Upper lobe of right lung (tissue), 1 donor: ENCODE results near the gene BDH1. TPM values are rescaled to one million over a fixed set of nuclear protein-coding genes. Genes with fewer than 3 reads are reported as not detected.

Experiments used
- ATAC-seq: fragments of 200-7000 bp; cut with Tn5 transposase; one replicate; pipeline ENCODE4 v1.9.1; 2020; ENCODE audit warnings: mild to moderate bottlenecking, moderate library complexity
- DNase-seq: peaks from one replicate; pipeline ENCODE4 v3.0.0-alpha.2; 2020
- H3K27ac ChIP-seq: fragments of 200-600 bp; one replicate; pipeline ENCODE4 v1.8.0; 2022
- H3K27me3 ChIP-seq: fragments of 200-600 bp; one replicate; pipeline ENCODE4 v1.8.0; 2022; ENCODE audit warnings: mild to moderate bottlenecking
- H3K36me3 ChIP-seq: fragments of 200-600 bp; one replicate; pipeline ENCODE4 v1.8.0; 2022
- H3K4me1 ChIP-seq: fragments of 200-600 bp; one replicate; pipeline ENCODE4 v1.8.0; 2022
- H3K4me3 ChIP-seq: fragments of 200-600 bp; one replicate; pipeline ENCODE4 v1.8.0; 2022; ENCODE audit warnings: mild to moderate bottlenecking
- H3K9me3 ChIP-seq: fragments of 200-600 bp; one replicate; pipeline ENCODE4 v1.8.0; 2022
- intact Hi-C: fragments of 100-400 bp; cut with DNase I; formaldehyde crosslinking; loops from one replicate; pipeline ENCODE4 v1.11.0; 2022
- total RNA-seq: library from RNA; stranded (reverse); fragmentation: NEBNext Ultra II Directional; extraction: Animal tissue kit (Norgen Biotek cat#: 25700); gene quantifications from one replicate; pipeline ENCODE4 v1.2.1, GENCODE V29; 2021
- TF ChIP-seq, protein P1 (sequence below): fragments of 200-600 bp; IDR thresholded peaks from one replicate; pipeline ENCODE4 v1.8.0; 2022; ENCODE audit warnings: antibody characterized with exemption
- donor health status: DM: no; HTN: yes; CAD: no; lungs with severe emphysema.

The BDH1 gene
- total RNA-seq, 1 donor from 2014 or later, result 12.5 TPM

DNA sequence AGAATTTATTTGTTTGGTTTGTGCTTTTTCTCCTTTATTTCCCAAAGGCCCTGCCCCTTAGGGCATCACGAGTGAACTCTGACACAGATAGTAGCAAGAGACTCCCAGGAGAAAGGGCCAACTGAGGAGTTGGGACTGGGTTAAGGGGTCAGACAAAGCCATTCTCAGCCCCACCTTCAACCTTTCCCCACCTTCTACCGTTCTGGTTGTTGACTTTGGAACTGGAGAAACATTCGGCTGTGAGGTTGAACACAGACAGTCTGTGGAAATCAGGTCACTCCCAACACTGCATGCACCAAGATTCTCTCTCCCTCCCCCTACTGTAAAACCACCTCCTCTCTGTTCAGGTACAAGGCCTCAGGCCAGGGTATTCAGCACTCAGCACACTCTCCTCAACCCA lies 3.9 kb upstream of the BDH1 start:
- Histone ChIP-seq H3K4me1 (no peaks in the 10 kb centered on the region), H3K9me3 (no peaks in the 10 kb centered on the region), H3K27me3 (peaks cover 12% of the 10 kb centered on the region), H3K27ac (no peak overlapping the region), H3K36me3 (no peaks in the 10 kb centered on the region), H3K4me3 (no peak overlapping the region)
- ATAC-seq (no peak), DNase-seq (no peak)
- intact Hi-C loops, result no loop called here
- TF ChIP-seq, protein P1, sequence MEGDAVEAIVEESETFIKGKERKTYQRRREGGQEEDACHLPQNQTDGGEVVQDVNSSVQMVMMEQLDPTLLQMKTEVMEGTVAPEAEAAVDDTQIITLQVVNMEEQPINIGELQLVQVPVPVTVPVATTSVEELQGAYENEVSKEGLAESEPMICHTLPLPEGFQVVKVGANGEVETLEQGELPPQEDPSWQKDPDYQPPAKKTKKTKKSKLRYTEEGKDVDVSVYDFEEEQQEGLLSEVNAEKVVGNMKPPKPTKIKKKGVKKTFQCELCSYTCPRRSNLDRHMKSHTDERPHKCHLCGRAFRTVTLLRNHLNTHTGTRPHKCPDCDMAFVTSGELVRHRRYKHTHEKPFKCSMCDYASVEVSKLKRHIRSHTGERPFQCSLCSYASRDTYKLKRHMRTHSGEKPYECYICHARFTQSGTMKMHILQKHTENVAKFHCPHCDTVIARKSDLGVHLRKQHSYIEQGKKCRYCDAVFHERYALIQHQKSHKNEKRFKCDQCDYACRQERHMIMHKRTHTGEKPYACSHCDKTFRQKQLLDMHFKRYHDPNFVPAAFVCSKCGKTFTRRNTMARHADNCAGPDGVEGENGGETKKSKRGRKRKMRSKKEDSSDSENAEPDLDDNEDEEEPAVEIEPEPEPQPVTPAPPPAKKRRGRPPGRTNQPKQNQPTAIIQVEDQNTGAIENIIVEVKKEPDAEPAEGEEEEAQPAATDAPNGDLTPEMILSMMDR, result no peak

DNA sequence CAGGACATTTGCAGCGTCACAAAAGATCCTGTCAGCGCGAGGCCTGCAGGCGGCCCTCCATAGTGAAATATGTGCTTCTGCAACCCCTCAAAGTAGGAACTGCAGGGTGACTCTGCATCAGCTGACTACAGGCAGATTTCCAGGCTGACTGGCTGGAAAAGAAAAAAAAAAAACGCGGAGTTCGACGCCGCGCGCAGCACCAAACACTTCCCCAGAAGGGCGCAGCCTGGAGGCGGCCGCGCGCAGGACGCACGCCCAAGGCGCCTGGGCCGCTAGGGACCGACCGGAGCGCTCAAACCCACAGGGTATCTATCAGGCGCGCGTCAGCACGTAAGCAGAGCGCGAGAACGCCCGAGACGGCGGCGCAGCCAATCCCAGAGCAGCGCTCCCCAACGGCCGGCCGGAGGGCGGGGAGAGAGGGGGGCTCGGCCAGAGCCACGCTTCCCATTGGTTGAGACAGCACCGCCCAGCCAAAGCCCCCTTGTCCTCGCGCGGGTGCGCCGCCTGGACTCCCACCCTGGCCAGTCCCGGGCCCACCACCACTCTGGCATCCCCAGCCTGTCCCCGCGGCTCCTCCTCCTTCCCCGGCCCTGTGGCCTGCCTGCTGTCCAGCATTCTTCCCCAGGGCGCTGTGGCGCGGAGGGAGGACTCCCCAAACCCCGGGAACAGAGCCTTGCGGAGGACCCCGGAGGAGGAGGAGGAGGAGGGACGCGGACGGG lies 1.0 kb downstream of the BDH1 start:
- H3K9me3 ChIP-seq, result no peaks in the 10 kb centered on the region
- peaks cover 8% of the 10 kb centered on the region for H3K4me1 ChIP-seq
- intact Hi-C loops, result no loop called here
- TF ChIP-seq, protein P1, result peak; percentile 70
- peaks cover 6% of the 10 kb centered on the region for H3K27me3 ChIP-seq
- H3K36me3 ChIP-seq, result no peaks in the 10 kb centered on the region
- ATAC-seq (peak; percentile 98), DNase-seq (peak; percentile 99)
- H3K27ac ChIP-seq, result peak overlapping the region; percentile 85
- H3K4me3 ChIP-seq, result peak overlapping the region; percentile 84

DNA sequence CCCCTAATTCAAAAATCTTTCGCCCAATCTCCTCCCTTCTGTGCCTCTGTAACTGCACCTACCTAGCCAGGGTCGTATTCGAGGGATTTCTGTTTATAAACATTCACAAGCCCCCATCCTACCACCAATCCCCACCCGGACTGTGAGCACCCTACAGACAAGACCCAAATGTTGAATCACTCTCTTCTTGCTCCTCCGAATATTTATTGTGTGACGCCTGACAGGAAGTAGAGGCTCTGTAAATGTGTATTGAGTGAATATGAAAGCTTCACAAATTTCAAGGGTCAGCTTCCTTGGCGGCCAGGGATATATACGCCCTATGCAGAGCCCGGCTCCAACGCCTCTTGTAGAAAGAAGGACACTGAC lies 1.6 kb downstream of the BDH1 start:
- peak overlapping the region; percentile 84 for H3K4me3 ChIP-seq
- peak overlapping the region; percentile 85 for H3K27ac ChIP-seq
- H3K4me1 ChIP-seq, result peaks cover 8% of the 10 kb centered on the region
- no peaks in the 10 kb centered on the region for H3K9me3 ChIP-seq
- no peak for ATAC-seq
- intact Hi-C loops, result no loop called here
- H3K27me3 ChIP-seq, result peaks cover 6% of the 10 kb centered on the region
- no peak for DNase-seq
- H3K36me3 ChIP-seq, result no peaks in the 10 kb centered on the region
- TF ChIP-seq, protein P1, result no peak

DNA sequence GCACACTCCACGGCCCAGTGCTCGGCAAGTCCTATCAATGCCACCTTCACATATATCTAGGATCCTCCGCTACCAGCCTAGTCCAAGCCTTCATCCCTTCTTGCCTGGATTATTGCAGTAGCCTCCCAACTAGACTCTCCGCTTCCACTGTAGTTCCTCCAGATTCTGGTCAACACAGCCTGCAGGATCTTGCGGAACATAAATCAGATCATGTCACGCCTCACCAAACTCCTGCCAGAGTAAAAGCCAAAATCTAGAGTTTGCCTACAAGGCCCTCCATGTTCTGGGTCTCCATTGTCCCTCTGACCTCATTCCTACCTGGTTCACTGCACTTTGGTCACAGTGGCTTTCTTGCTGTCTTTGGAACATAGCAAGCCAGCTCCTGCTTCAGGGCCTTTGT lies 3.6 kb downstream of the BDH1 start:
- H3K4me1 ChIP-seq, result peaks cover 8% of the 10 kb centered on the region

DNA sequence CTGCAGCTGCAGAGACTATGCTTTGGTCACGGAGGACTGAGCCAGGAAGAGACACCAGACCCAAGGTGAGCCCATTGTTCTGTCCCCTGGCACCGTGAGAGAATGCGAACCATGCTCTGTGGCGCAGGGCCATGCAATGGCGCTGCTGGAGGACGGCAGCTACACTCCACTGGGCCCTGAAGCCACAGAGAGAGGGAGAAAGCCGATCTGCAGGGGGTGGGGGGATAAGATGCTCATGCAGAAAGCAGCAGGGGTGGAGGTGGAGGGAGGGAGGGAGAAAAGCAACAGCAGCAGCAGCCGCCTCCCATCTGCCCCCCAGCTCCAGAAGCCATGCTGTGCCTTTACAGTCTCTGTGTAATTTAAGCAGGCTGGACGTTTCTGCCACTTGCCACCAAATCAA lies 5.3 kb downstream of the BDH1 start:
- Histone ChIP-seq H3K9me3 (no peaks in the 10 kb centered on the region), H3K4me1 (peaks cover 8% of the 10 kb centered on the region), H3K27me3 (no peaks in the 10 kb centered on the region), H3K27ac (no peak overlapping the region), H3K4me3 (no peak overlapping the region), H3K36me3 (no peaks in the 10 kb centered on the region)
- DNase-seq (no peak), ATAC-seq (no peak)
- TF ChIP-seq, protein P1, result no peak
- intact Hi-C loops, result no loop called here

More for the DNA sequence above, 3.6 kb downstream of the BDH1 start:
- ATAC-seq (no peak), DNase-seq (no peak)
- no peak overlapping the region for H3K4me3 ChIP-seq
- peaks cover 6% of the 10 kb centered on the region for H3K27me3 ChIP-seq
- TF ChIP-seq, protein P1, result no peak
- no peaks in the 10 kb centered on the region for H3K36me3 ChIP-seq
- no peak overlapping the region for H3K27ac ChIP-seq
- intact Hi-C loops, result no loop called here
- H3K9me3 ChIP-seq, result no peaks in the 10 kb centered on the region
